HepG2 (cell line): ENCODE results near the gene PRKACB. TPM values are rescaled to one million over a fixed set of nuclear protein-coding genes. Genes with fewer than 3 reads are reported as not detected.
A peak's percentile ranks its signal among the peaks of the same experiment; 100 is the strongest.

ENCODE experiments used
- ATAC-seq: fragments of 200-7000 bp; cut with Tn5 transposase; 3 replicates; pipeline ENCODE4 v1.9.1; 2020; ENCODE audit warnings: mild to moderate bottlenecking, moderate library complexity
- BruUV-seq: library from RNA; stranded (reverse); fragments of 400-500 nt; replicated peaks from 2 replicates; lab custom pipeline; 2021; lab: Mats Ljungman, UMichigan
- CTCF ChIA-PET: fragments of 300-600 bp; formaldehyde crosslinking; extraction: SDS; loops from one replicate; lab custom pipeline; 2021; ENCODE audit warnings: low total read pairs, inconsistent platforms, low intra/inter-chr PET ratio; lab: Yijun Ruan, JAX
- POLR2A ChIA-PET: fragments of 350-600 bp; sonication (Branson Sonifier 250); formaldehyde crosslinking; loops from one replicate; lab custom pipeline; 2020; ENCODE audit warnings: antibody characterized with exemption, inconsistent platforms; lab: Yijun Ruan, JAX
- DNase-seq: peaks from one replicate; pipeline ENCODE4 v3.0.0-alpha.2; 2015; ENCODE audit warnings: low spot score
- FAIRE-seq: peaks from 3 replicates; lab custom pipeline; 2011; peaks lifted over from hg19 to GRCh38; lab: Jason Lieb, UNC
- H2AFZ ChIP-seq: one replicate; pipeline ENCODE4 v1.6.1; 2011; ENCODE audit warnings: low read length, inconsistent platforms
- H3K27ac ChIP-seq: fragments of 300-600 bp; 3 replicates; pipeline ENCODE4 v1.8.0; 2011; ENCODE audit warnings: mixed run types, mild to moderate bottlenecking, mixed read lengths, low read length, inconsistent platforms; ENCODE audit not compliant: insufficient read depth; ENCODE audit errors: extremely low read length
- H3K27me3 ChIP-seq, 2 experiments: fragments of 200-600 bp in 1 of 2; 2 replicates in 1 of 2; 3 replicates in 1 of 2; pipeline versions ENCODE4 v1.6.0 to v1.8.0; 2011; ENCODE audit warnings: low read length in 2 of 2, mild to moderate bottlenecking in 2 of 2, moderate library complexity in 2 of 2, inconsistent platforms in 1 of 2; ENCODE audit not compliant: insufficient read depth in 2 of 2, control insufficient read depth in 1 of 2
- H3K36me3 ChIP-seq, 2 experiments: fragments of 200-600 bp in 1 of 2; replicated peaks in 1 of 2; 2 replicates in 1 of 2; 3 replicates in 1 of 2; pipeline versions ENCODE4 v1.5.1 to v1.8.0; 2011; ENCODE audit warnings: low read length in 2 of 2, inconsistent platforms in 1 of 2; ENCODE audit not compliant: insufficient read depth in 2 of 2, control insufficient read depth in 1 of 2
- H3K4me1 ChIP-seq: 2 replicates; pipeline ENCODE4 v1.5.1; 2012; ENCODE audit warnings: low read length, inconsistent platforms; ENCODE audit not compliant: insufficient read depth
- H3K4me2 ChIP-seq: 2 replicates; pipeline ENCODE4 v1.6.0; 2011; ENCODE audit warnings: low read depth, low read length, inconsistent platforms
- H3K4me3 ChIP-seq, 3 experiments: fragments of 200-600 bp in 1 of 3; sonication (generic), shearing (Covaris generic) in 1 of 3; replicated peaks in 1 of 3; 2 replicates each; pipeline ENCODE4 v1.5.1; 2011 to 2016; ENCODE audit warnings: low read length in 3 of 3, inconsistent platforms in 2 of 3, low read depth in 2 of 3, mild to moderate bottlenecking in 2 of 3, control low read depth in 1 of 3, mixed read lengths in 1 of 3; ENCODE audit not compliant: insufficient read depth in 1 of 3
- H3K79me2 ChIP-seq: one replicate; pipeline ENCODE4 v1.6.1; 2011; ENCODE audit warnings: low read length, inconsistent platforms; ENCODE audit not compliant: insufficient read depth
- H3K9ac ChIP-seq: 2 replicates; pipeline ENCODE4 v1.6.0; 2011; ENCODE audit warnings: mild to moderate bottlenecking, low read depth, low read length, inconsistent platforms; ENCODE audit not compliant: insufficient read depth
- H3K9me3 ChIP-seq: 2 replicates; pipeline ENCODE4 v1.5.1; 2012; ENCODE audit warnings: mild to moderate bottlenecking, low read length
- H4K20me1 ChIP-seq: 2 replicates; pipeline ENCODE4 v1.6.0; 2011; ENCODE audit warnings: inconsistent platforms, mild to moderate bottlenecking, low read length, moderate library complexity; ENCODE audit not compliant: insufficient read depth
- FOXA1 ChIP-seq, 2 experiments: fragments of 450-650 bp in 1 of 2; sonication (generic) in 1 of 2; formaldehyde crosslinking in 1 of 2; IDR thresholded peaks; 2 replicates each; pipeline versions ENCODE4 v1.4.0 to v1.6.1; 2016 to 2020; ENCODE audit warnings: missing genetic modification reagents in 1 of 2
- PPARG ChIP-seq: conservative IDR thresholded peaks from 2 replicates; pipeline ENCODE4 v1.6.1; 2016; ENCODE audit warnings: missing biosample characterization, missing genetic modification reagents
- RXRB ChIP-seq: IDR thresholded peaks from 2 replicates; pipeline ENCODE4 v1.6.1; 2016; ENCODE audit warnings: borderline replicate concordance, missing genetic modification reagents, missing compliant biosample characterization
- SMARCE1 ChIP-seq: fragments of 450-650 bp; IDR thresholded peaks from 2 replicates; pipeline ENCODE4 v1.6.1; 2017; ENCODE audit warnings: borderline replicate concordance
- SMYD3 ChIP-seq: sonication (generic); formaldehyde crosslinking; IDR thresholded peaks from 2 replicates; pipeline ENCODE4 v1.8.1; 2023; ENCODE audit warnings: mild to moderate bottlenecking, missing genetic modification reagents
- SOX13 ChIP-seq, 3 experiments: fragments of 450-650 bp in 1 of 3; sonication (generic) in 1 of 3; formaldehyde crosslinking in 1 of 3; IDR thresholded peaks in 2 of 3; conservative IDR thresholded peaks in 1 of 3; 2 replicates each; pipeline versions ENCODE4 v1.5.0 to v1.6.1; 2016 to 2020; ENCODE audit warnings: antibody characterized with exemption in 1 of 3, mild to moderate bottlenecking in 1 of 3, missing compliant biosample characterization in 1 of 3, missing genetic modification reagents in 1 of 3, moderate library complexity in 1 of 3
- ZHX1 ChIP-seq: sonication (generic); formaldehyde crosslinking; IDR thresholded peaks from 2 replicates; pipeline ENCODE4 v1.8.1; 2022; ENCODE audit warnings: low read depth, mild to moderate bottlenecking, missing genetic modification reagents
- WGBS: methylation state at CpG from one replicate; pipeline ENCODE4 v1.1.6; 2017; ENCODE audit warnings: low lambda C conversion rate; 5-methylcytosine and 5-hydroxymethylcytosine counted together
- in situ Hi-C: cut with HindIII; loops from 2 replicates; pipeline ENCODE4 v1.10.0; 2017; ENCODE audit warnings: low pct_unique_long_range_greater_than_20kb; ENCODE audit not compliant: extremely low pct_ligation_motif_present
- intact Hi-C: fragments of 100-400 bp; cut with micrococcal nuclease; formaldehyde crosslinking; loops from one replicate; pipeline ENCODE4 v1.10.0; 2022; ENCODE audit not compliant: unreplicated experiment
- polyA plus RNA-seq, 8 experiments: library from polyadenylated mRNA; depleted of rRNA in 3 of 8; stranded (reverse) in 7 of 8; unstranded in 1 of 8; fragments of >200 nt; fragmentation: Illumina TruSeq in 4 of 8; extraction: Trizol in 4 of 8; gene quantifications; 2 replicates each; pipeline versions ENCODE4 v1.2.1 to v1.2.3, GENCODE V29; 2011 to 2016; ENCODE audit warnings: low read depth in 4 of 8, missing spikeins in 1 of 8, mixed read lengths in 1 of 8; ENCODE audit not compliant: insufficient read depth in 1 of 8
- total RNA-seq, 5 experiments: library from RNA; depleted of rRNA; stranded (reverse); fragments of >200 nt; fragmentation: Illumina TruSeq; extraction: Trizol; gene quantifications; 2 replicates each; pipeline ENCODE4 v1.2.3, GENCODE V29; 2016; ENCODE audit warnings: low read depth in 1 of 5
- TF ChIP-seq, protein P1 (sequence below): IDR thresholded peaks from 2 replicates; pipeline ENCODE4 v1.6.1; 2012; ENCODE audit warnings: low read depth, low read length, improper control_type of control experiment

PRKACB gene
- total and polyA plus RNA-seq, 2 of the 13 experiments (the other 11 are each of a cell fraction or from before 2014, with no cell fraction given), result 3.5 to 5.8 TPM

DNA sequence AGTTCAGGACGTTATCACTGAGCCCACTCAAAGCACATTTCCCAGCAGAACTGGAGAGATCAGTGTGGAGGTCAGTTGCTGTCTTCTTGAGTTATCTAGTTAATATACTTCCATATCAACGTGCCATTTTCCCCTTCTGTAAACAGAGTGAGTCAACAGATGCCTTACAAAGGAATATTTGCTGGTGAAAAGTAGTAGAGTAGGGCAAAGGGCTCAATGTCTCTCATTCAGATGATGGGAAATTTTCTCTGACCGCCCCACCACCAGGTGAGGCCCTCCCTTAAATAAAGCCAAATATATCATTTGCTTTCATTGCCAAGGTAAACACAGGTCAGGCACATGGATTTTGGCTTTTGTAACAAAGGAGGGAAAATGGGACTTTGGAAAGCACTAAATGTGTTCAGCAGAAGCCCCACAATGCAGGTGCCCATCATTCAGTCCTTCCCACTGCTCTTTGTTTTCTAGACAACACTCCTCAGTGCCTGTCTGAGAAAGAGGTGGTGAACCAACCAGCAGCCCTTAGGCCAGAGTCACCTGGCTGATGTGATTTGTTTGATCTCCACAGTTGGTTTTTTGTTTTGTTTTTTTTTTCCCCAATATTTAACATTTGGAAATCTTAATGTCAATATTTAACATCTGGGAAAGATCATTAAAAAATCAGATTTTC is 116.9 kb downstream of the PRKACB start:
- Histone ChIP-seq H3K36me3 (no peaks in the 10 kb centered on the region), H3K27ac (no peak overlapping the region), H3K79me2 (no peaks in the 10 kb centered on the region), H3K9ac (no peak overlapping the region), H3K27me3 (no peaks in the 10 kb centered on the region; a peak in 1 of 5 replicates), H3K4me2 (peak overlapping the region; percentile 24; the same call in 1 of the 2 replicates), H4K20me1 (no peaks in the 10 kb centered on the region), H2AFZ (no peak overlapping the region), H3K4me3 (no peak overlapping the region), H3K9me3 (no peaks in the 10 kb centered on the region), H3K4me1 (peaks cover 15% of the 10 kb centered on the region)
- WGBS, result 0% methylated on average over 3 of the region's 3 CpGs
- DNase-seq, result peak; percentile 13
- intact Hi-C loops, result no loop called here
- in situ Hi-C loops, result no loop called here
- no peak for FAIRE-seq
- CTCF ChIA-PET, result no interaction called here
- peak; percentile 63 for ATAC-seq
- POLR2A ChIA-PET, result no interaction called here
- no TSS peak for BruUV-seq
- TF ChIP-seq RXRB (CRISPR knock-in tag), result peak; percentile 39; the same call in 1 of the 2 replicates
- TF ChIP-seq FOXA1 (IDR thresholded peaks at IDR 0.05), result no peak
- TF ChIP-seq FOXA1 (CRISPR knock-in tag; IDR thresholded peaks at IDR 0.05), result 0 out of 2 replicates have a peak, but pooled peaks have one; percentile 12
- TF ChIP-seq SOX13 (IDR thresholded peaks at IDR 0.05), result no peak
- peak in 1 of 2 experiments; percentile 11; a peak in 1 of 4 replicates for TF ChIP-seq SOX13 (CRISPR knock-in tag; conservative IDR thresholded peaks at IDR 0.05 in 1 of 2, IDR thresholded peaks at IDR 0.05 in 1 of 2)
- TF ChIP-seq, protein P1, sequence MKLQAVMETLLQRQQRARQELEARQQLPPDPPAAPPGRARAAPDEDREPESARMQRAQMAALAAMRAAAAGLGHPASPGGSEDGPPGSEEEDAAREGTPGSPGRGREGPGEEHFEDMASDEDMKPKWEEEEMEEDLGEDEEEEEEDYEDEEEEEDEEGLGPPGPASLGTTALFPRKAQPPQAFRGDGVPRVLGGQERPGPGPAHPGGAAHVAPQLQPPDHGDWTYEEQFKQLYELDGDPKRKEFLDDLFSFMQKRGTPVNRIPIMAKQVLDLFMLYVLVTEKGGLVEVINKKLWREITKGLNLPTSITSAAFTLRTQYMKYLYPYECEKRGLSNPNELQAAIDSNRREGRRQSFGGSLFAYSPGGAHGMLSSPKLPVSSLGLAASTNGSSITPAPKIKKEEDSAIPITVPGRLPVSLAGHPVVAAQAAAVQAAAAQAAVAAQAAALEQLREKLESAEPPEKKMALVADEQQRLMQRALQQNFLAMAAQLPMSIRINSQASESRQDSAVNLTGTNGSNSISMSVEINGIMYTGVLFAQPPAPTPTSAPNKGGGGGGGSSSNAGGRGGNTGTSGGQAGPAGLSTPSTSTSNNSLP, result peak; percentile 63; the same call in 1 of the 2 replicates
- TF ChIP-seq ZHX1 (CRISPR knock-in tag), result no peak
- no peak for TF ChIP-seq SMARCE1
- no peak for TF ChIP-seq SMYD3 (CRISPR knock-in tag)
- peak; percentile 81 for TF ChIP-seq PPARG (CRISPR knock-in tag)
